ENCODE measurements around the gene HIVEP3.

Gene HIVEP3

GRCh38 chr1:41689558-41689981, 229.2 kb downstream of the HIVEP3 start:
- Histone ChIP-seq H3F3A (ENCODE audit: insufficient read depth, low read length) (no peaks in the 10 kb centered on the region), H3K4me1 (ENCODE audit: low read length) (peaks cover 11% of the 10 kb centered on the region), H3K36me3 (replicated peaks; ENCODE audit: insufficient read depth, low read length) (no peaks in the 10 kb centered on the region), H3K79me2 (ENCODE audit: low read length) (no peaks in the 10 kb centered on the region), H3K9ac (ENCODE audit: low read length) (no peak overlapping the region), H3K4me3 (ENCODE audit: low read length) (no peak overlapping the region), H3K27me3 (replicated peaks; ENCODE audit: insufficient read depth, low read length) (no peaks in the 10 kb centered on the region), H4K20me1 (ENCODE audit: insufficient read depth, low read length) (no peaks in the 10 kb centered on the region), H2AFZ (ENCODE audit: low read length) (no peak overlapping the region), H3K9me2 (replicated peaks; ENCODE audit: insufficient read depth, low read length) (no peaks in the 10 kb centered on the region), H3K27ac (ENCODE audit: low read length) (no peak overlapping the region), H3K4me2 (ENCODE audit: low read depth, low read length) (no peak overlapping the region), H3K9me3 (replicated peaks; ENCODE audit: insufficient read depth, low read length) (no peaks in the 10 kb centered on the region)
- TF ChIP-seq EZH2 (optimal IDR thresholded peaks at IDR 0.05; ENCODE audit: low read depth, low read length) = no peak
- TF ChIP-seq, protein P1, sequence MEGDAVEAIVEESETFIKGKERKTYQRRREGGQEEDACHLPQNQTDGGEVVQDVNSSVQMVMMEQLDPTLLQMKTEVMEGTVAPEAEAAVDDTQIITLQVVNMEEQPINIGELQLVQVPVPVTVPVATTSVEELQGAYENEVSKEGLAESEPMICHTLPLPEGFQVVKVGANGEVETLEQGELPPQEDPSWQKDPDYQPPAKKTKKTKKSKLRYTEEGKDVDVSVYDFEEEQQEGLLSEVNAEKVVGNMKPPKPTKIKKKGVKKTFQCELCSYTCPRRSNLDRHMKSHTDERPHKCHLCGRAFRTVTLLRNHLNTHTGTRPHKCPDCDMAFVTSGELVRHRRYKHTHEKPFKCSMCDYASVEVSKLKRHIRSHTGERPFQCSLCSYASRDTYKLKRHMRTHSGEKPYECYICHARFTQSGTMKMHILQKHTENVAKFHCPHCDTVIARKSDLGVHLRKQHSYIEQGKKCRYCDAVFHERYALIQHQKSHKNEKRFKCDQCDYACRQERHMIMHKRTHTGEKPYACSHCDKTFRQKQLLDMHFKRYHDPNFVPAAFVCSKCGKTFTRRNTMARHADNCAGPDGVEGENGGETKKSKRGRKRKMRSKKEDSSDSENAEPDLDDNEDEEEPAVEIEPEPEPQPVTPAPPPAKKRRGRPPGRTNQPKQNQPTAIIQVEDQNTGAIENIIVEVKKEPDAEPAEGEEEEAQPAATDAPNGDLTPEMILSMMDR (IDR thresholded peaks at IDR 0.05; ENCODE audit: low read length) = no peak
- TF ChIP-seq EZH2phosphoT487 (IDR thresholded peaks at IDR 0.05; ENCODE audit: low read length) = no peak
- no peak for DNase-seq

GRCh38 chr1:41689139-41689538, 229.6 kb downstream of the HIVEP3 start:
- Histone ChIP-seq H3K36me3 (replicated peaks; ENCODE audit: insufficient read depth, low read length) (no peaks in the 10 kb centered on the region), H3K9ac (ENCODE audit: low read length) (no peak overlapping the region), H3K9me3 (replicated peaks; ENCODE audit: insufficient read depth, low read length) (no peaks in the 10 kb centered on the region), H3F3A (ENCODE audit: insufficient read depth, low read length) (no peaks in the 10 kb centered on the region), H4K20me1 (ENCODE audit: insufficient read depth, low read length) (no peaks in the 10 kb centered on the region), H3K4me2 (ENCODE audit: low read depth, low read length) (no peak overlapping the region), H3K4me3 (ENCODE audit: low read length) (no peak overlapping the region), H3K27ac (ENCODE audit: low read length) (no peak overlapping the region), H3K4me1 (ENCODE audit: low read length) (peaks cover 16% of the 10 kb centered on the region), H3K9me2 (replicated peaks; ENCODE audit: insufficient read depth, low read length) (no peaks in the 10 kb centered on the region), H2AFZ (ENCODE audit: low read length) (no peak overlapping the region), H3K27me3 (replicated peaks; ENCODE audit: insufficient read depth, low read length) (no peaks in the 10 kb centered on the region), H3K79me2 (ENCODE audit: low read length) (no peaks in the 10 kb centered on the region)
- no peak for DNase-seq
- TF ChIP-seq EZH2 (optimal IDR thresholded peaks at IDR 0.05; ENCODE audit: low read depth, low read length) (no peak), EZH2phosphoT487 (IDR thresholded peaks at IDR 0.05; ENCODE audit: low read length) (no peak)
- TF ChIP-seq, protein P1 (IDR thresholded peaks at IDR 0.05; ENCODE audit: low read length) = no peak

- TF ChIP-seq EZH2 (optimal IDR thresholded peaks at IDR 0.05; ENCODE audit: low read depth, low read length) (no peak), EZH2phosphoT487 (IDR thresholded peaks at IDR 0.05; ENCODE audit: low read length) (no peak)
- TF ChIP-seq, protein P1 (IDR thresholded peaks at IDR 0.05; ENCODE audit: low read length) = no peak
- no peak for DNase-seq
- H3K9me2 ChIP-seq (replicated peaks; ENCODE audit: insufficient read depth, low read length) = no peaks in the 10 kb centered on the region
- no peaks in the 10 kb centered on the region for H3K36me3 ChIP-seq (replicated peaks; ENCODE audit: insufficient read depth, low read length)
- H3K9me3 ChIP-seq (replicated peaks; ENCODE audit: insufficient read depth, low read length) = no peaks in the 10 kb centered on the region
- H3K79me2 ChIP-seq (ENCODE audit: low read length) = no peaks in the 10 kb centered on the region
- no peak overlapping the region for H3K4me3 ChIP-seq (ENCODE audit: low read length)
- no peak overlapping the region for H3K9ac ChIP-seq (ENCODE audit: low read length)
- no peaks in the 10 kb centered on the region for H3K27me3 ChIP-seq (replicated peaks; ENCODE audit: insufficient read depth, low read length)
- no peak overlapping the region for H2AFZ ChIP-seq (ENCODE audit: low read length)
- H3F3A ChIP-seq (ENCODE audit: insufficient read depth, low read length) = no peaks in the 10 kb centered on the region
- peaks cover 31% of the 10 kb centered on the region for H3K4me1 ChIP-seq (ENCODE audit: low read length)
- no peak overlapping the region for H3K4me2 ChIP-seq (ENCODE audit: low read depth, low read length)
- no peak overlapping the region for H3K27ac ChIP-seq (ENCODE audit: low read length)
- no peaks in the 10 kb centered on the region for H4K20me1 ChIP-seq (ENCODE audit: insufficient read depth, low read length)
Measured at GRCh38 chr1:41687007-41687406, 231.7 kb downstream of the HIVEP3 start.
